ENCODE data around the gene RBMS1. TPM values are rescaled to one million over a fixed set of nuclear protein-coding genes. Genes with fewer than 3 reads are reported as not detected.

Gene RBMS1
- total RNA-seq, 3 donors from 2014 or later, result 81.3 to 96.2 (median 92.1) TPM

- H3K27ac ChIP-seq, result peak overlapping the region in 1 of 2 donors; percentile 0
Measured at GRCh38 chr2:160364364-160364763, 129.2 kb downstream of the RBMS1 start.

GRCh38 chr2:160363961-160364360, 129.6 kb downstream of the RBMS1 start:
- Histone ChIP-seq H3K27me3 (no peaks in the 10 kb centered on the region), H3K36me3 (no peaks in the 10 kb centered on the region), H3K9me3 (no peaks in the 10 kb centered on the region), H3K4me1 (peaks cover 0 to 22% of the 10 kb centered on the region in 2 donors), H3K27ac (peak overlapping the region in 1 of 2 donors; percentile 0), H3K4me3 (no peak overlapping the region)
- intact Hi-C loops (cut with DNase I; ENCODE audit: low total_unique reads), result no loop called here
- no peak for DNase-seq (ENCODE audit: low spot score in 2 of 2)
- TF ChIP-seq POLR2A (IDR thresholded peaks at IDR 0.05), result no peak
- no peak for TF ChIP-seq CTCF (IDR thresholded peaks at IDR 0.05)
- TF ChIP-seq POLR2AphosphoS5 (IDR thresholded peaks at IDR 0.05), result no peak

More at GRCh38 chr2:160364364-160364763, 129.2 kb downstream of the RBMS1 start:
- no peak overlapping the region for H3K4me3 ChIP-seq
- no peaks in the 10 kb centered on the region for H3K36me3 ChIP-seq
- no peaks in the 10 kb centered on the region for H3K9me3 ChIP-seq
- no peak for TF ChIP-seq POLR2A (IDR thresholded peaks at IDR 0.05)
- no peak for TF ChIP-seq POLR2AphosphoS5 (IDR thresholded peaks at IDR 0.05)
- TF ChIP-seq CTCF (IDR thresholded peaks at IDR 0.05), result no peak
- H3K4me1 ChIP-seq, result peaks cover 0 to 25% of the 10 kb centered on the region in 2 donors
- no peaks in the 10 kb centered on the region for H3K27me3 ChIP-seq
- DNase-seq (ENCODE audit: low spot score in 2 of 2), result no peak
- intact Hi-C loops (cut with DNase I; ENCODE audit: low total_unique reads), result no loop called here

- Histone ChIP-seq H3K36me3 (no peaks in the 10 kb centered on the region), H3K27ac (no peak overlapping the region), H3K9me3 (no peaks in the 10 kb centered on the region), H3K4me3 (no peak overlapping the region), H3K4me1 (peaks cover 0 to 22% of the 10 kb centered on the region in 2 donors), H3K27me3 (no peaks in the 10 kb centered on the region)
- TF ChIP-seq POLR2A (IDR thresholded peaks at IDR 0.05) (no peak), POLR2AphosphoS5 (IDR thresholded peaks at IDR 0.05) (no peak), CTCF (IDR thresholded peaks at IDR 0.05) (no peak)
- DNase-seq (ENCODE audit: low spot score in 2 of 2), result no peak
- intact Hi-C loops (cut with DNase I; ENCODE audit: low total_unique reads), result no loop called here
Measured at GRCh38 chr2:160363055-160363454, 130.6 kb downstream of the RBMS1 start.

GRCh38 chr2:160362541-160362940, 131.1 kb downstream of the RBMS1 start:
- Histone ChIP-seq H3K4me1 (peaks cover 0 to 22% of the 10 kb centered on the region in 2 donors), H3K4me3 (no peak overlapping the region), H3K27ac (no peak overlapping the region), H3K27me3 (no peaks in the 10 kb centered on the region), H3K36me3 (no peaks in the 10 kb centered on the region), H3K9me3 (no peaks in the 10 kb centered on the region)
- no peak for DNase-seq (ENCODE audit: low spot score in 2 of 2)
- no peak for TF ChIP-seq POLR2A (IDR thresholded peaks at IDR 0.05)
- no peak for TF ChIP-seq POLR2AphosphoS5 (IDR thresholded peaks at IDR 0.05)
- no peak for TF ChIP-seq CTCF (IDR thresholded peaks at IDR 0.05)
- intact Hi-C loops (cut with DNase I; ENCODE audit: low total_unique reads), result no loop called here

GRCh38 chr2:160362018-160362417, 131.6 kb downstream of the RBMS1 start:
- Histone ChIP-seq H3K36me3 (no peaks in the 10 kb centered on the region), H3K27ac (no peak overlapping the region), H3K4me3 (no peak overlapping the region), H3K27me3 (no peaks in the 10 kb centered on the region), H3K4me1 (peaks cover 0 to 18% of the 10 kb centered on the region in 2 donors), H3K9me3 (no peaks in the 10 kb centered on the region)
- DNase-seq (ENCODE audit: low spot score in 2 of 2), result no peak
- intact Hi-C loops (cut with DNase I; ENCODE audit: low total_unique reads), result no loop called here
- no peak for TF ChIP-seq POLR2AphosphoS5 (IDR thresholded peaks at IDR 0.05)
- no peak for TF ChIP-seq CTCF (IDR thresholded peaks at IDR 0.05)
- TF ChIP-seq POLR2A (IDR thresholded peaks at IDR 0.05), result no peak

Measured in breast epithelium (tissue), 4 donors.